ENCODE results near the gene USP10. TPM values are rescaled to one million over a fixed set of nuclear protein-coding genes. Genes with fewer than 3 reads are reported as not detected.
"Not testable (repeated sequence)": the region's sequence is repeated elsewhere in the genome, so short reads cannot be mapped to it uniquely, and the experiment has no call there.

Gene USP10
- total RNA-seq, 1 experiment from 2014 or later, result 203 TPM

DNA sequence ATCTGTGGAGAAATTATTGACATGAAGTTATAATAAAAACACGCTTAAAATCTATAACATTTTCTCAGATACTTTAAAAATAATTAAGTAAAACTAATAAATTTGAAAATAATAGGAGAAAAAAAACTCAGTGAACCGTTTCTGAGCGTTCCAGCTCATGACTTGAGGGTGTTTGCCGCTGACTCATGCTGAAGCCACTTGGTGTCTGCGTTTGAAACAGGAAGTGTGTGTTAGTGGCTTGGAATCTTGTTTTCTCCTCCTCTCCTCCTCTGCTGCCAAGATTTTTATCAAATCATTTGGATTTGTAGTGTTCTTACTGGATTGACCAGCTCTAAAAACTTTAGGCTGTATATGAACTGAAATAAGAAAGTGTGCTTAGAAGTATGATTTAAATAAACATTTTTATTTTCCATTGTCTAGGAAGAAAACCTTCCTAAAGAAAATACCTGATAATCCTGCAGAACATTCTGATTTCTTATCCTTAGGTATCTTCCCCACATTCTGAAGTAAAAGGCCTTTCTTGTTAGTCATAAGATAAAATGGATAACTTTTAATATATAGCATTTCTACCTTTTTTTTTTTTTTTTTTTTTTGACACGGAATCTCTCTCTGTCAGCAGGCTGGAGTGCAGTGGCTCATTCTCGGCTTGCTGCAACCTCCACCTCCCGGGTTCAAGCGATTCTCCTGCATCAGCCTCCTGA lies 30.8 kb downstream of the USP10 start:
- no CpG with 5 or more reads among the region's 9 CpGs for WGBS (ENCODE audit: extremely low coverage, insufficient read length, low lambda C conversion rate)
- H3K56ac ChIP-seq (ENCODE audit: insufficient read length, low read depth, low read length), result no peak overlapping the region
- peaks cover 34% of the 10 kb centered on the region; the same call in 1 of the 2 replicates for H3K79me2 ChIP-seq (ENCODE audit: insufficient read depth, low read length)
- H2BK120ac ChIP-seq (ENCODE audit: low read depth, low read length, poor library complexity, severe bottlenecking), result no peak overlapping the region
- H3K9me3 ChIP-seq (ENCODE audit: control insufficient read depth, low read depth, low read length), result no peaks in the 10 kb centered on the region
- H3K4ac ChIP-seq (ENCODE audit: low read depth, low read length), result no peak overlapping the region
- Mint-ChIP-seq H3K4me1 (peaks cover 65 to 77% of the 10 kb centered on the region in 2 experiments), H3K27me3 (ENCODE audit: low read depth) (no peaks in the 10 kb centered on the region), H3K4me3 (peak overlapping the region in 1 of 2 experiments; percentile 4; a peak in 1 of 5 replicates), H3K36me3 (ENCODE audit: insufficient read depth in 1 of 3, low read depth in 3 of 3) (peaks cover 0 to 15% (median 12%) of the 10 kb centered on the region in 3 experiments; a peak in 5 of 7 replicates), H3K27ac (peak overlapping the region; percentile 8 to 93 (median 90); a peak in 5 of 7 replicates), H3K9me3 (no peaks in the 10 kb centered on the region)
- no peak overlapping the region for H4K91ac ChIP-seq (ENCODE audit: insufficient read length, low read depth, low read length)
- no peak overlapping the region for H3K23ac ChIP-seq (ENCODE audit: insufficient read length, low read depth, low read length)
- no peak overlapping the region for H2BK5ac ChIP-seq (ENCODE audit: insufficient read length, low read length)
- H2AK5ac ChIP-seq (ENCODE audit: insufficient read length, low read length), result no peak overlapping the region
- H4K5ac ChIP-seq (ENCODE audit: insufficient read length, low read depth, low read length), result no peak overlapping the region
- no peak for DNase-seq
- H2AFZ ChIP-seq (ENCODE audit: low read length), result no peak overlapping the region
- no peak overlapping the region for H4K8ac ChIP-seq (replicated peaks; ENCODE audit: insufficient read length, low read depth, low read length)
- H3K79me1 ChIP-seq (ENCODE audit: insufficient read depth, low read depth, low read length, poor library complexity, severe bottlenecking), result peaks cover 8% of the 10 kb centered on the region
- peaks cover 15% of the 10 kb centered on the region; the same call in 1 of the 2 replicates for H3K4me1 ChIP-seq (ENCODE audit: insufficient read depth, low read length)
- TF ChIP-seq, protein P1, sequence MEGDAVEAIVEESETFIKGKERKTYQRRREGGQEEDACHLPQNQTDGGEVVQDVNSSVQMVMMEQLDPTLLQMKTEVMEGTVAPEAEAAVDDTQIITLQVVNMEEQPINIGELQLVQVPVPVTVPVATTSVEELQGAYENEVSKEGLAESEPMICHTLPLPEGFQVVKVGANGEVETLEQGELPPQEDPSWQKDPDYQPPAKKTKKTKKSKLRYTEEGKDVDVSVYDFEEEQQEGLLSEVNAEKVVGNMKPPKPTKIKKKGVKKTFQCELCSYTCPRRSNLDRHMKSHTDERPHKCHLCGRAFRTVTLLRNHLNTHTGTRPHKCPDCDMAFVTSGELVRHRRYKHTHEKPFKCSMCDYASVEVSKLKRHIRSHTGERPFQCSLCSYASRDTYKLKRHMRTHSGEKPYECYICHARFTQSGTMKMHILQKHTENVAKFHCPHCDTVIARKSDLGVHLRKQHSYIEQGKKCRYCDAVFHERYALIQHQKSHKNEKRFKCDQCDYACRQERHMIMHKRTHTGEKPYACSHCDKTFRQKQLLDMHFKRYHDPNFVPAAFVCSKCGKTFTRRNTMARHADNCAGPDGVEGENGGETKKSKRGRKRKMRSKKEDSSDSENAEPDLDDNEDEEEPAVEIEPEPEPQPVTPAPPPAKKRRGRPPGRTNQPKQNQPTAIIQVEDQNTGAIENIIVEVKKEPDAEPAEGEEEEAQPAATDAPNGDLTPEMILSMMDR (conservative IDR thresholded peaks at IDR 0.05), result no peak
- H3K27ac ChIP-seq (ENCODE audit: insufficient read length, low read depth, low read length), result no peak overlapping the region
- H4K20me1 ChIP-seq (ENCODE audit: control insufficient read depth, insufficient read depth, insufficient read length), result no peaks in the 10 kb centered on the region
- peak overlapping the region; percentile 12 for H3K4me2 ChIP-seq (ENCODE audit: insufficient read depth, insufficient read length, low read length)
- no peak overlapping the region for H3K18ac ChIP-seq (ENCODE audit: insufficient read length, low read depth, low read length)
- no peaks in the 10 kb centered on the region for H3K27me3 ChIP-seq (ENCODE audit: insufficient read depth, low read length)
- no peaks in the 10 kb centered on the region for H3K23me2 ChIP-seq (ENCODE audit: insufficient read length, low read depth, low read length, poor library complexity, severe bottlenecking)
- H2BK20ac ChIP-seq (ENCODE audit: low read depth, low read length, poor library complexity, severe bottlenecking), result no peak overlapping the region
- H3K14ac ChIP-seq (ENCODE audit: insufficient read depth, low read length), result no peak overlapping the region
- peak overlapping the region; percentile 31 for H3K9ac ChIP-seq (ENCODE audit: extremely low read depth, insufficient read length, low read length)
- H2BK12ac ChIP-seq (ENCODE audit: insufficient read length, low read depth, low read length), result no peak overlapping the region
- no peak overlapping the region for H2BK15ac ChIP-seq (ENCODE audit: low read depth, low read length)
- no peak overlapping the region for H3T11ph ChIP-seq (ENCODE audit: low read length)

DNA sequence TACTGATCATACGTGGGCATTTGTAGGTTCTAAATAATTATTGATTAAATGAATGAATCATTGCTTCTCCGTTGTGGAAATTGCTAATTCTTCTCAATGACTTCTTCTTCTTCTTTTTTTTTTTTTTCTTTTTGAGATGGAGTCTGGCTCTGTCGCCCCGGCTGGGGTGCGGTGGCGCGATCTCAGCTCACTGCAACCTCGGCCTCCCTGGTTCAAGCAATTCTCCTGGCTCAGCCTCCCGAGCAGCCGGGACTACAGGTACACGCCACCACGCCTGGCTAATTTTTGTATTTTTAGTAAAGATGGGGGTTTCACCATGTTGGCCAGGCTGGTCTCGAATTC lies 32.5 kb downstream of the USP10 start:
- H3K4ac ChIP-seq (ENCODE audit: low read depth, low read length); H2BK12ac ChIP-seq (ENCODE audit: insufficient read length, low read depth, low read length); H3K9ac ChIP-seq (ENCODE audit: extremely low read depth, insufficient read length, low read length); H4K91ac ChIP-seq (ENCODE audit: insufficient read length, low read depth, low read length); H3K23me2 ChIP-seq (ENCODE audit: insufficient read length, low read depth, low read length, poor library complexity, severe bottlenecking); H3K9me3 ChIP-seq (ENCODE audit: control insufficient read depth, low read depth, low read length); H3K27me3 ChIP-seq (ENCODE audit: insufficient read depth, low read length); H2AK5ac ChIP-seq (ENCODE audit: insufficient read length, low read length); H2AFZ ChIP-seq (ENCODE audit: low read length); H3K4me2 ChIP-seq (ENCODE audit: insufficient read depth, insufficient read length, low read length); H3K9me3 Mint-ChIP-seq; H3K27me3 Mint-ChIP-seq (ENCODE audit: low read depth); H3K14ac ChIP-seq (ENCODE audit: insufficient read depth, low read length); H2BK15ac ChIP-seq (ENCODE audit: low read depth, low read length); H3T11ph ChIP-seq (ENCODE audit: low read length); H3K18ac ChIP-seq (ENCODE audit: insufficient read length, low read depth, low read length); H3K4me3 Mint-ChIP-seq; H3K56ac ChIP-seq (ENCODE audit: insufficient read length, low read depth, low read length); H3K23ac ChIP-seq (ENCODE audit: insufficient read length, low read depth, low read length); H4K8ac ChIP-seq (replicated peaks; ENCODE audit: insufficient read length, low read depth, low read length); H4K20me1 ChIP-seq (ENCODE audit: control insufficient read depth, insufficient read depth, insufficient read length); DNase-seq; H3K79me1 ChIP-seq (ENCODE audit: insufficient read depth, low read depth, low read length, poor library complexity, severe bottlenecking); H2BK20ac ChIP-seq (ENCODE audit: low read depth, low read length, poor library complexity, severe bottlenecking): not testable (repeated sequence)
- Histone ChIP-seq H3K4me1 (ENCODE audit: insufficient read depth, low read length) (peaks cover 11% of the 10 kb centered on the region; the same call in 1 of the 2 replicates), H2BK5ac (ENCODE audit: insufficient read length, low read length) (peak overlapping the region; percentile 80), H2BK120ac (ENCODE audit: low read depth, low read length, poor library complexity, severe bottlenecking) (peak overlapping the region; percentile 81), H3K79me2 (ENCODE audit: insufficient read depth, low read length) (peaks cover 23% of the 10 kb centered on the region; the same call in 1 of the 2 replicates), H4K5ac (ENCODE audit: insufficient read length, low read depth, low read length) (peak overlapping the region; percentile 42), H3K27ac (ENCODE audit: insufficient read length, low read depth, low read length) (peak overlapping the region; percentile 70)
- Mint-ChIP-seq H3K4me1 (peaks cover 66 to 76% of the 10 kb centered on the region in 2 experiments), H3K27ac (peak overlapping the region in 2 of 3 experiments; percentile 90 to 92; a peak in 3 of 7 replicates), H3K36me3 (ENCODE audit: insufficient read depth in 1 of 3, low read depth in 3 of 3) (peaks cover 0 to 25% (median 21%) of the 10 kb centered on the region in 3 experiments; a peak in 5 of 7 replicates)
- WGBS (ENCODE audit: extremely low coverage, insufficient read length, low lambda C conversion rate), result no CpG with 5 or more reads among the region's 13 CpGs

All from H9 (cell line).